Neural progenitor cell (in vitro differentiated cells): ENCODE results near the gene KIAA0586. TPM values are rescaled to one million over a fixed set of nuclear protein-coding genes. Genes with fewer than 3 reads are reported as not detected.
A peak's percentile ranks its signal among the peaks of the same experiment; 100 is the strongest.
"Not testable (repeated sequence)": the region's sequence is repeated elsewhere in the genome, so short reads cannot be mapped to it uniquely, and the experiment has no call there.

Source experiments
- DNase-seq: peaks from one replicate; pipeline ENCODE4 v3.0.0-alpha.2; 2016; ENCODE audit warnings: low spot score
- H2AFZ ChIP-seq: fragments of 200-600 bp; sonication (generic); replicated peaks from 2 replicates; pipeline ENCODE4 v1.6.1; 2016; ENCODE audit warnings: antibody characterized with exemption
- H3F3A ChIP-seq: fragments of 200-600 bp; sonication (generic); 2 replicates; pipeline ENCODE4 v1.6.1; 2016; ENCODE audit warnings: antibody characterized with exemption, low read depth
- H3K27ac ChIP-seq: fragments of 200-600 bp; sonication (generic); 2 replicates; pipeline ENCODE4 v1.5.1; 2016; ENCODE audit warnings: mild to moderate bottlenecking
- H3K27me3 ChIP-seq: fragments of 200-600 bp; sonication (generic); 2 replicates; pipeline ENCODE4 v1.6.1; 2016; ENCODE audit warnings: mild to moderate bottlenecking, moderate library complexity
- H3K36me3 ChIP-seq: fragments of 200-600 bp; sonication (generic); 2 replicates; pipeline ENCODE4 v1.5.1; 2016
- H3K4me1 ChIP-seq: fragments of 200-600 bp; sonication (generic); 2 replicates; pipeline ENCODE4 v1.6.1; 2016; ENCODE audit warnings: mixed run types
- H3K4me2 ChIP-seq: fragments of 200-600 bp; sonication (generic); 2 replicates; pipeline ENCODE4 v1.6.1; 2016
- H3K4me3 ChIP-seq: fragments of 200-600 bp; sonication (generic); 2 replicates; pipeline ENCODE4 v1.5.1; 2016
- H3K79me2 ChIP-seq: fragments of 200-600 bp; sonication (generic); 2 replicates; pipeline ENCODE4 v1.6.1; 2016; ENCODE audit warnings: low read depth
- H3K9ac ChIP-seq: fragments of 200-600 bp; sonication (generic); 2 replicates; pipeline ENCODE4 v1.6.1; 2016
- H3K9me3 ChIP-seq: fragments of 200-600 bp; sonication (generic); 2 replicates; pipeline ENCODE4 v1.5.1; 2016; ENCODE audit warnings: low read depth
- H4K20me1 ChIP-seq: fragments of 200-600 bp; sonication (generic); 2 replicates; pipeline ENCODE4 v1.6.1; 2016; ENCODE audit warnings: low read depth
- H3K27ac Mint-ChIP-seq: 3 replicates; pipeline ENCODE4 v1.8.0; 2021; ENCODE audit warnings: mixed read lengths
- H3K27me3 Mint-ChIP-seq: 2 replicates; pipeline ENCODE4 v1.8.0; 2022; ENCODE audit warnings: low read depth, mild to moderate bottlenecking, inconsistent platforms, moderate library complexity, mixed read lengths; ENCODE audit not compliant: insufficient read depth
- H3K36me3 Mint-ChIP-seq: 3 replicates; pipeline ENCODE4 v1.8.0; 2021; ENCODE audit warnings: mixed read lengths
- H3K4me1 Mint-ChIP-seq: 3 replicates; pipeline ENCODE4 v1.8.0; 2021; ENCODE audit warnings: mixed read lengths
- H3K4me3 Mint-ChIP-seq: 3 replicates; pipeline ENCODE4 v1.8.0; 2021; ENCODE audit warnings: mild to moderate bottlenecking, moderate library complexity, mixed read lengths
- H3K9me3 Mint-ChIP-seq: 3 replicates; pipeline ENCODE4 v1.8.0; 2020; ENCODE audit warnings: mixed read lengths
- EZH2 ChIP-seq: fragments of 200-600 bp; sonication (generic); IDR thresholded peaks from 2 replicates; pipeline ENCODE4 v1.6.1; 2017; ENCODE audit warnings: antibody characterized with exemption, mild to moderate bottlenecking, moderate library complexity
- EZH2phosphoT487 ChIP-seq: fragments of 200-600 bp; sonication (generic); IDR thresholded peaks from 2 replicates; pipeline ENCODE4 v1.6.1; 2017; ENCODE audit warnings: antibody characterized with exemption
- total RNA-seq: library from RNA; depleted of rRNA; stranded (reverse); fragments of >200 nt; gene quantifications from 2 replicates; pipeline ENCODE4 v1.2.3, GENCODE V29; 2015; ENCODE audit warnings: low replicate concordance
- TF ChIP-seq, protein P1 (sequence below): fragments of 200-600 bp; sonication (generic); IDR thresholded peaks from 2 replicates; pipeline ENCODE4 v1.5.1; 2017; ENCODE audit warnings: antibody characterized with exemption, mild to moderate bottlenecking

KIAA0586 gene
- total RNA-seq, 1 donor from 2014 or later = 79.4 TPM

DNA sequence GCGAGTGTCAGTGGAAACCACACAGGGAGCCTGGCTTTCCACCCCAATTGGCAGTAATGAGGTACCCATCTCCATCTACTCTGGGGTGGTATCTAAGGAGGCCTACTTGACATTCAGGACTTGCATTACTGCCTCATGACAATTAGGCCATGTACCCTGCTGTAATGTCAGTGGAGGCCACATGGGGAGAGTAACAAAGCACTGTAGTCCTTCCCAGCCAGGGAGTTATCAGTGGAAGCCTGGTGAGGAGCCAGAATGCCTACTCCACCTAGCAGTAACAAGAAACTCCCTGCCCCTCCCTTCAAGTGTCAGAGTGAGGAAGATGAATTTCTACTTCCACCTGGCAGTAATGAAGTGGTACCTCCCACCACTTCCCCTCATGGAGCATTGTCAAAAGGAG, 12.7 kb upstream of the KIAA0586 start:
- Histone ChIP-seq H3K79me2 (peaks cover 38% of the 10 kb centered on the region), H3F3A (no peaks in the 10 kb centered on the region), H3K9me3 (no peaks in the 10 kb centered on the region), H3K4me3 (no peak overlapping the region), H3K36me3 (peaks cover 19% of the 10 kb centered on the region), H3K4me1 (no peaks in the 10 kb centered on the region), H4K20me1 (no peaks in the 10 kb centered on the region), H2AFZ (no peak overlapping the region), H3K9ac (no peak overlapping the region), H3K27me3 (no peaks in the 10 kb centered on the region), H3K27ac (no peak overlapping the region), H3K4me2 (no peak overlapping the region)
- Mint-ChIP-seq H3K4me3 (no peak overlapping the region), H3K36me3 (peaks cover 32% of the 10 kb centered on the region), H3K4me1 (no peaks in the 10 kb centered on the region), H3K9me3 (no peaks in the 10 kb centered on the region), H3K27ac (no peak overlapping the region), H3K27me3 (no peaks in the 10 kb centered on the region)
- no peak for TF ChIP-seq EZH2
- no peak for DNase-seq

DNA sequence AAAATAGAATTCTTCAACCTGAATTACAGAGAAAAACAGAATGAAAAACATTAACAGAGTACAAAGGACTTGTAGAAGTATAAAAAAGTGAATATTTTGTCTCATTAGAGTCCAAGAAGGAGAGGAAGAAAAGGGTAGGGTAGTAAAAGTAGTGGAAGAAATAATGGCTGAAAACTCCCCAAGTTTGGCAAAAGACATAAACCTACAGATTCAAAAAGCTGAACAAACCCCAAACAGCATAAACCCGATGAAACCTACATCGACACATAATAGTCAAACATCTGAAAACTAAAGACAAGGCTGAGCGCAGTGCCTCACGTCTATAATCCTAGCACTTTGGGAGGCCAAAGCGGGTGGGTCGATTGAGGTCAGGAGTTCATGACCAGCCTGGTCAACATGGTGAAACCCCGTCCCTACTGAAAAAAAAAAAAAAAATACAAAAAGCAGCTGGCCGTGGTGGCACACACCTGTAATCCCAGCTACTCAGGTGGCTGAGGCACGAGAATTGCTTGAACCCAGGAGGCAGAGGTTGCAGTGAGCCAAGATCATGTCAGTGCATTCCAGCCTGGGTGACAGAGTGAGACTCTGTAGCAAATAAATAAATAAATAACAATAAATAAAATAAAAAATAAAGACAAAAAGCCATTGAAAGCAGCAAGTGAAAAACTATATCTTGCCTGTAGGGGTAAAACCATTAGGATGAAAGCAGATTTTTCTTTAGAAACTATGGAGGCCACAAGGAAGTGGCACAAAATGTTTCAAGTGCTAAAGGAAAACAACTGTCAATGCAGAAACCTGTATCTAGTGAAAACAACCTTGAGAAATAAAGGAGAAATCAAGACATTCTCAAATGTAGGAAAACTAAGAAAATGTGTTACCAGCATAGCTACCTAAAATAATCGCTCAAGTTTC, 11.6 kb upstream of the KIAA0586 start:
- Histone ChIP-seq H3K27me3 (no peaks in the 10 kb centered on the region), H3K4me1 (no peaks in the 10 kb centered on the region), H3K79me2 (peaks cover 40% of the 10 kb centered on the region), H4K20me1 (no peaks in the 10 kb centered on the region), H2AFZ (no peak overlapping the region), H3K4me2 (no peak overlapping the region), H3K9ac (no peak overlapping the region), H3K27ac (no peak overlapping the region), H3K36me3 (peaks cover 20% of the 10 kb centered on the region), H3K9me3 (no peaks in the 10 kb centered on the region), H3K4me3 (no peak overlapping the region), H3F3A (no peaks in the 10 kb centered on the region)
- Mint-ChIP-seq H3K27ac (no peak overlapping the region), H3K36me3 (peaks cover 29% of the 10 kb centered on the region), H3K9me3 (no peaks in the 10 kb centered on the region), H3K27me3 (no peaks in the 10 kb centered on the region), H3K4me1 (no peaks in the 10 kb centered on the region), H3K4me3 (no peak overlapping the region)
- no peak for DNase-seq
- TF ChIP-seq EZH2phosphoT487 = no peak
- TF ChIP-seq, protein P1, sequence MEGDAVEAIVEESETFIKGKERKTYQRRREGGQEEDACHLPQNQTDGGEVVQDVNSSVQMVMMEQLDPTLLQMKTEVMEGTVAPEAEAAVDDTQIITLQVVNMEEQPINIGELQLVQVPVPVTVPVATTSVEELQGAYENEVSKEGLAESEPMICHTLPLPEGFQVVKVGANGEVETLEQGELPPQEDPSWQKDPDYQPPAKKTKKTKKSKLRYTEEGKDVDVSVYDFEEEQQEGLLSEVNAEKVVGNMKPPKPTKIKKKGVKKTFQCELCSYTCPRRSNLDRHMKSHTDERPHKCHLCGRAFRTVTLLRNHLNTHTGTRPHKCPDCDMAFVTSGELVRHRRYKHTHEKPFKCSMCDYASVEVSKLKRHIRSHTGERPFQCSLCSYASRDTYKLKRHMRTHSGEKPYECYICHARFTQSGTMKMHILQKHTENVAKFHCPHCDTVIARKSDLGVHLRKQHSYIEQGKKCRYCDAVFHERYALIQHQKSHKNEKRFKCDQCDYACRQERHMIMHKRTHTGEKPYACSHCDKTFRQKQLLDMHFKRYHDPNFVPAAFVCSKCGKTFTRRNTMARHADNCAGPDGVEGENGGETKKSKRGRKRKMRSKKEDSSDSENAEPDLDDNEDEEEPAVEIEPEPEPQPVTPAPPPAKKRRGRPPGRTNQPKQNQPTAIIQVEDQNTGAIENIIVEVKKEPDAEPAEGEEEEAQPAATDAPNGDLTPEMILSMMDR = no peak
- no peak for TF ChIP-seq EZH2

DNA sequence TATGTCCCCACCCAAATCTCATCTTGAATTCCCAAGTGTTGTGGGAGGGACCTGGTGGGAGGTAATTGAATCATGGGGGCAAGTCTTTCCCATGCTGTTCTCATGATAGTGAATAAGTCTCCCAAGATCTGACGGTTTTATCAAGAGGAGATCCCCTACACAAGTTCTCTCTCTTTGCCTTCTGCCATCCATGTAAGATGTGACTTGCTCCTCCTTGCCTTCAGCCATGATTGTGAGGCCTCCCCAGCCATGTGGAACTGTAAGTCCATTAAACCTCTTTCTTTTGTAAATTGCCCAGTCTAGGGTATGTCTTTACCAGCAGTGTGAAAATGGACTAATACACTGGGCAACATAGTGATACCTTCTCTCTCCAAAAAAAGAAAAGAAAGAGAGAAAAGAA, 10.6 kb upstream of the KIAA0586 start:
- H3K27ac Mint-ChIP-seq, H3K4me1 ChIP-seq, H3K27me3 ChIP-seq, H2AFZ ChIP-seq, H3K4me2 ChIP-seq, H3K4me3 Mint-ChIP-seq, H3K4me3 ChIP-seq, H4K20me1 ChIP-seq, H3K27me3 Mint-ChIP-seq, H3K9ac ChIP-seq, H3K9me3 ChIP-seq, H3K27ac ChIP-seq, H3K9me3 Mint-ChIP-seq, H3K4me1 Mint-ChIP-seq, DNase-seq, H3F3A ChIP-seq: not testable (repeated sequence)
- Histone ChIP-seq H3K79me2 (peaks cover 46% of the 10 kb centered on the region), H3K36me3 (peaks cover 27% of the 10 kb centered on the region)
- peaks cover 26% of the 10 kb centered on the region for H3K36me3 Mint-ChIP-seq

DNA sequence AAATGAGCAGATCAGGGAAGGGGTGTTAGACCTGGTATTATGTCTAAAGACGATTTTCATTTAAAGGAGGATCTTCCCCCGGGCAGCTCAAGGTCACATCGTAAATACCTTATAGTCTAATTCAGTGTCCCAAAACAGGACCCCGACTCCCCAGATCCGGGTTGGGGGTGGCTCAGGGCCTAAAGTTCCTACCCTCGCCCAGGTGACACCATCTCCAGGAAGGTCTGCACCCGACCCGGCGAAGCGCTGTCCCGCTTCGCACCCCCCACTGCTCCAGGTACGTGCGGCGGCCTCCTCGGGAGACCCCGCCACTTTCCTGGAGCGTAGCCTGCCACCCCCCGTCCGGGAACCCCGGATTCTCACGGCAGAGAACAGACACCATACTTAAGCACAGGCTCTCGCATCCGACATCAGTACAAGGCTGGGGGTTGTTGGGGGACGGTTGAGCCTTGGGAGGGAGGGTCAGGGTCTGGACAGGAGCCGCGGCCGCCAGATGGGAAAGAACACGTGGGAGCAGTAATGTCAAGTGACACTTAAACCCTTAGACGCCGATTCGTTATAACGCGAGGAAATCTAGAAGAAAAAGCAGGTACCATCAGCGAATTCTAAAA, 744 bp upstream of the KIAA0586 start:
- H3K27ac ChIP-seq = peak overlapping the region; percentile 79
- peaks cover 4% of the 10 kb centered on the region for H3K27me3 Mint-ChIP-seq
- H3K79me2 ChIP-seq = peaks cover 58% of the 10 kb centered on the region
- peak overlapping the region; percentile 100 for H2AFZ ChIP-seq
- H3K4me3 ChIP-seq = peak overlapping the region; percentile 90
- H3K27ac Mint-ChIP-seq = peak overlapping the region; percentile 96
- peaks cover 21% of the 10 kb centered on the region for H3K4me1 Mint-ChIP-seq
- peak; percentile 85 for DNase-seq
- H3K4me3 Mint-ChIP-seq = peak overlapping the region; percentile 97
- no peaks in the 10 kb centered on the region for H3K9me3 Mint-ChIP-seq
- H3K9me3 ChIP-seq = no peaks in the 10 kb centered on the region
- peaks cover 3% of the 10 kb centered on the region for H4K20me1 ChIP-seq
- peaks cover 10% of the 10 kb centered on the region for H3F3A ChIP-seq
- peaks cover 6% of the 10 kb centered on the region for H3K4me1 ChIP-seq
- H3K4me2 ChIP-seq = peak overlapping the region; percentile 92
- TF ChIP-seq, protein P1 = no peak
- TF ChIP-seq EZH2phosphoT487 (no peak), EZH2 (no peak)
- H3K9ac ChIP-seq = peak overlapping the region; percentile 42
- H3K36me3 Mint-ChIP-seq = peaks cover 3% of the 10 kb centered on the region
- no peaks in the 10 kb centered on the region for H3K27me3 ChIP-seq
- no peaks in the 10 kb centered on the region for H3K36me3 ChIP-seq
